Measurements from ENCODE around the gene EPB42. TPM values are rescaled to one million over a fixed set of nuclear protein-coding genes. Genes with fewer than 3 reads are reported as not detected.

EPB42 gene
- total RNA-seq, 1 experiment from 2014 or later: not detected

DNA sequence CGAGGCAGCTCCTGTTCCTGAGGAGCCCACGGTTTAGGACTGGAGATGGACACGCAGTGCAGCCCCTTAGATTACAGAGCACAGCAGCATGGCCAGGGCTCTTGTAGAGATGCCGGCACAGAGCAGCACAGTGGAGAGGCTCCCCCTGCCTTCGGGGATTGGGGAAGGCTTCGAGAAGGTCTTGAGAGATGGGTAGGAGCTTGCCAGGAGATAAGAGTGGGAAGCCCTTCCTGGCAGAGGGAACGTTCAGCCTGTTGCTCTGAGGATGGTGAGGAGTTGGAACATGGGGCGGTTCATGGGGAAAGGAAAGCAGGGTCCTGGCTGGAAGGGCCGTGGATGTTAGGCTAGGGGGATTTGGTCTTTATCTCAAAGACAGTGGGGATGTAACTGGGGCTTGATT lies 10.0 kb downstream of the EPB42 start (continued):
- TF ChIP-seq, protein P1, sequence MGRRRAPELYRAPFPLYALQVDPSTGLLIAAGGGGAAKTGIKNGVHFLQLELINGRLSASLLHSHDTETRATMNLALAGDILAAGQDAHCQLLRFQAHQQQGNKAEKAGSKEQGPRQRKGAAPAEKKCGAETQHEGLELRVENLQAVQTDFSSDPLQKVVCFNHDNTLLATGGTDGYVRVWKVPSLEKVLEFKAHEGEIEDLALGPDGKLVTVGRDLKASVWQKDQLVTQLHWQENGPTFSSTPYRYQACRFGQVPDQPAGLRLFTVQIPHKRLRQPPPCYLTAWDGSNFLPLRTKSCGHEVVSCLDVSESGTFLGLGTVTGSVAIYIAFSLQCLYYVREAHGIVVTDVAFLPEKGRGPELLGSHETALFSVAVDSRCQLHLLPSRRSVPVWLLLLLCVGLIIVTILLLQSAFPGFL (CRISPR knock-in tag; IDR thresholded peaks at IDR 0.05; ENCODE audit: borderline replicate concordance): no peak
- no peak for TF ChIP-seq NFE2L1 (CRISPR knock-in tag; IDR thresholded peaks at IDR 0.05)
- TF ChIP-seq, protein P2, sequence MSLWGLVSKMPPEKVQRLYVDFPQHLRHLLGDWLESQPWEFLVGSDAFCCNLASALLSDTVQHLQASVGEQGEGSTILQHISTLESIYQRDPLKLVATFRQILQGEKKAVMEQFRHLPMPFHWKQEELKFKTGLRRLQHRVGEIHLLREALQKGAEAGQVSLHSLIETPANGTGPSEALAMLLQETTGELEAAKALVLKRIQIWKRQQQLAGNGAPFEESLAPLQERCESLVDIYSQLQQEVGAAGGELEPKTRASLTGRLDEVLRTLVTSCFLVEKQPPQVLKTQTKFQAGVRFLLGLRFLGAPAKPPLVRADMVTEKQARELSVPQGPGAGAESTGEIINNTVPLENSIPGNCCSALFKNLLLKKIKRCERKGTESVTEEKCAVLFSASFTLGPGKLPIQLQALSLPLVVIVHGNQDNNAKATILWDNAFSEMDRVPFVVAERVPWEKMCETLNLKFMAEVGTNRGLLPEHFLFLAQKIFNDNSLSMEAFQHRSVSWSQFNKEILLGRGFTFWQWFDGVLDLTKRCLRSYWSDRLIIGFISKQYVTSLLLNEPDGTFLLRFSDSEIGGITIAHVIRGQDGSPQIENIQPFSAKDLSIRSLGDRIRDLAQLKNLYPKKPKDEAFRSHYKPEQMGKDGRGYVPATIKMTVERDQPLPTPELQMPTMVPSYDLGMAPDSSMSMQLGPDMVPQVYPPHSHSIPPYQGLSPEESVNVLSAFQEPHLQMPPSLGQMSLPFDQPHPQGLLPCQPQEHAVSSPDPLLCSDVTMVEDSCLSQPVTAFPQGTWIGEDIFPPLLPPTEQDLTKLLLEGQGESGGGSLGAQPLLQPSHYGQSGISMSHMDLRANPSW (CRISPR knock-in tag; conservative IDR thresholded peaks at IDR 0.05; ENCODE audit: low read depth): no peak

DNA sequence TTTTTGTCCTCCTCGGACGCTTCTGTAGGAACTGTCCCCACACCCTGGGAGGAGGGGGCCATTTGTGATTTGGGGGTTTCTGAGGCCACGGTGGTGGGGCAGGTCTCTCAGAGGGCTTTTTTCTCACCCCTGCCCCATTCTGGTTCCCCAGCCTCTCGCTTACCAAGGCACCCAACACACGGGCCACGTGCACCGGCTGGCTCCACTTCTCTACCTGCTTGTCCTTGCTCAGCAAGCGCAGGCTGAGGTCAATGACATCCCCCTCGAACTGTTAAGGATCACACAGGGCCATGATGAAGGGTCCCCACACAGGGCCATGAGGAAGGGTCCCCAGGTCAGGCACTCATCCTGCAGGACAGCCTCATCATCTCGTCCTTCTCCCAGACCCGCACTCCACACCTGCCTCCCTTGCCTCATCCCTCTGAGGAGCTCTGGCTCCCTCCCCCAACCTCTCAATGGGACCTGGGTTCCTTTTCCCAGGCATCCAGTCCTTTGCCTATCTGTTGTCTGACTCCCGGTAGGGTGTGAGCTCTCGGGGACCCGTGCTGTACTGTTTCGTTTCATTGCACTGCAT lies 10.6 kb downstream of the EPB42 start:
- Mint-ChIP-seq H3K4me3 (no peak overlapping the region), H3K27me3 (ENCODE audit: low read depth) (no peaks in the 10 kb centered on the region), H3K9me3 (no peaks in the 10 kb centered on the region), H3K36me3 (no peaks in the 10 kb centered on the region), H3K27ac (no peak overlapping the region), H3K4me1 (peaks cover 13% of the 10 kb centered on the region)
- ChIA-PET CTCF (interaction anchor here (0.9 to 6.4 kb wide), 8 partner anchors 9 to 76 kb away, joined by 3 to 84 read pairs (median 9); no protein-coding TSS in a partner anchor), POLR2A (interaction anchor here (0.8 kb wide), 1 partner anchor 9 kb away, joined by 3 read pairs; no protein-coding TSS in a partner anchor)
- ATAC-seq: no peak
- TF ChIP-seq, protein P3, sequence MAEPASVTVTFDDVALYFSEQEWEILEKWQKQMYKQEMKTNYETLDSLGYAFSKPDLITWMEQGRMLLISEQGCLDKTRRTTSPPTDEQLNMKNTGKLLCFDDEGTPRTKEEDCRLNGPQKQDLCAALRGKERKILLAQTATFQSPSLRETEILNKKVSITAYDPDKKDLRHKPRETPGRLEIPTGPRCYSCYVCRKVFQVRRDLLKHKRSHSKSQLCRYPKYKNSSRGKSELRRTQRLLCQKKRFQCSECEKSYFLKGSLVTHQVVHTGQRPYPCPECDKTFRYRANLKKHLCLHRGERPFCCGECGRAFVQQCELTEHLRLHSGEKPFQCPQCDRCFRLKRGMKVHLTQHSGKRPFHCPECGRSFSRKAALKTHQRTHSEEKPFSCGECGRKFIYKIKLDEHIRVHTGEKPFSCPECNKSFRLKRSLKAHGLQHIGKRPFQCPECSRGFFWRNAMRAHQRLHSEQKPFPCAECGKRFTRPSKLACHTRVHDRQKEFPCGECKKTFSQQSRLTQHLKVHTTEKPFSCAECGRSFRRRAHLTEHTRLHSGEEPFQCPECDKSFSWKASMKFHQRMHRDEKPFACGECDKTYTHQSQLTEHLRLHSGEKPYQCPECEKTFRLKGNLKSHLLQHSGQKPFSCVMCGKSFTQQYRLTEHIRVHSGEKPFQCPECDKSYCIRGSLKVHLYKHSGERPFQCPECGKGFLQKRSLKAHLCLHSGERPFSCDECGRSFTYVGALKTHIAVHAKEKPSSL (CRISPR knock-in tag; conservative IDR thresholded peaks at IDR 0.05): no peak
- TF ChIP-seq TCF7 (CRISPR knock-in tag; IDR thresholded peaks at IDR 0.05; ENCODE audit: low read depth) (no peak), IRF2 (CRISPR knock-in tag; IDR thresholded peaks at IDR 0.05; ENCODE audit: borderline replicate concordance, low read depth) (no peak), PRRX2 (CRISPR knock-in tag; IDR thresholded peaks at IDR 0.05) (no peak), SMAD3 (CRISPR knock-in tag; IDR thresholded peaks at IDR 0.05; ENCODE audit: borderline replicate concordance) (no peak), ZNF317 (CRISPR knock-in tag; IDR thresholded peaks at IDR 0.05; ENCODE audit: borderline replicate concordance, low read depth) (no peak), EMX1 (CRISPR knock-in tag; IDR thresholded peaks at IDR 0.05) (no peak), JUN (CRISPR knock-in tag; IDR thresholded peaks at IDR 0.05) (no peak), GTF2I (CRISPR knock-in tag; conservative IDR thresholded peaks at IDR 0.05) (no peak), ZBTB21 (CRISPR knock-in tag; IDR thresholded peaks at IDR 0.05; ENCODE audit: borderline replicate concordance) (no peak), MXD4 (CRISPR knock-in tag; IDR thresholded peaks at IDR 0.05; ENCODE audit: borderline replicate concordance) (no peak), FOXP1 (CRISPR knock-in tag; IDR thresholded peaks at IDR 0.05; ENCODE audit: borderline replicate concordance) (no peak)
- TF ChIP-seq, protein P4, sequence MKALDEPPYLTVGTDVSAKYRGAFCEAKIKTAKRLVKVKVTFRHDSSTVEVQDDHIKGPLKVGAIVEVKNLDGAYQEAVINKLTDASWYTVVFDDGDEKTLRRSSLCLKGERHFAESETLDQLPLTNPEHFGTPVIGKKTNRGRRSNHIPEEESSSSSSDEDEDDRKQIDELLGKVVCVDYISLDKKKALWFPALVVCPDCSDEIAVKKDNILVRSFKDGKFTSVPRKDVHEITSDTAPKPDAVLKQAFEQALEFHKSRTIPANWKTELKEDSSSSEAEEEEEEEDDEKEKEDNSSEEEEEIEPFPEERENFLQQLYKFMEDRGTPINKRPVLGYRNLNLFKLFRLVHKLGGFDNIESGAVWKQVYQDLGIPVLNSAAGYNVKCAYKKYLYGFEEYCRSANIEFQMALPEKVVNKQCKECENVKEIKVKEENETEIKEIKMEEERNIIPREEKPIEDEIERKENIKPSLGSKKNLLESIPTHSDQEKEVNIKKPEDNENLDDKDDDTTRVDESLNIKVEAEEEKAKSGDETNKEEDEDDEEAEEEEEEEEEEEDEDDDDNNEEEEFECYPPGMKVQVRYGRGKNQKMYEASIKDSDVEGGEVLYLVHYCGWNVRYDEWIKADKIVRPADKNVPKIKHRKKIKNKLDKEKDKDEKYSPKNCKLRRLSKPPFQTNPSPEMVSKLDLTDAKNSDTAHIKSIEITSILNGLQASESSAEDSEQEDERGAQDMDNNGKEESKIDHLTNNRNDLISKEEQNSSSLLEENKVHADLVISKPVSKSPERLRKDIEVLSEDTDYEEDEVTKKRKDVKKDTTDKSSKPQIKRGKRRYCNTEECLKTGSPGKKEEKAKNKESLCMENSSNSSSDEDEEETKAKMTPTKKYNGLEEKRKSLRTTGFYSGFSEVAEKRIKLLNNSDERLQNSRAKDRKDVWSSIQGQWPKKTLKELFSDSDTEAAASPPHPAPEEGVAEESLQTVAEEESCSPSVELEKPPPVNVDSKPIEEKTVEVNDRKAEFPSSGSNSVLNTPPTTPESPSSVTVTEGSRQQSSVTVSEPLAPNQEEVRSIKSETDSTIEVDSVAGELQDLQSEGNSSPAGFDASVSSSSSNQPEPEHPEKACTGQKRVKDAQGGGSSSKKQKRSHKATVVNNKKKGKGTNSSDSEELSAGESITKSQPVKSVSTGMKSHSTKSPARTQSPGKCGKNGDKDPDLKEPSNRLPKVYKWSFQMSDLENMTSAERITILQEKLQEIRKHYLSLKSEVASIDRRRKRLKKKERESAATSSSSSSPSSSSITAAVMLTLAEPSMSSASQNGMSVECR (CRISPR knock-in tag; IDR thresholded peaks at IDR 0.05; ENCODE audit: borderline replicate concordance): no peak
- TF ChIP-seq, protein P5, sequence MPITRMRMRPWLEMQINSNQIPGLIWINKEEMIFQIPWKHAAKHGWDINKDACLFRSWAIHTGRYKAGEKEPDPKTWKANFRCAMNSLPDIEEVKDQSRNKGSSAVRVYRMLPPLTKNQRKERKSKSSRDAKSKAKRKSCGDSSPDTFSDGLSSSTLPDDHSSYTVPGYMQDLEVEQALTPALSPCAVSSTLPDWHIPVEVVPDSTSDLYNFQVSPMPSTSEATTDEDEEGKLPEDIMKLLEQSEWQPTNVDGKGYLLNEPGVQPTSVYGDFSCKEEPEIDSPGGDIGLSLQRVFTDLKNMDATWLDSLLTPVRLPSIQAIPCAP (CRISPR knock-in tag; IDR thresholded peaks at IDR 0.05): no peak
- TF ChIP-seq, protein P6, sequence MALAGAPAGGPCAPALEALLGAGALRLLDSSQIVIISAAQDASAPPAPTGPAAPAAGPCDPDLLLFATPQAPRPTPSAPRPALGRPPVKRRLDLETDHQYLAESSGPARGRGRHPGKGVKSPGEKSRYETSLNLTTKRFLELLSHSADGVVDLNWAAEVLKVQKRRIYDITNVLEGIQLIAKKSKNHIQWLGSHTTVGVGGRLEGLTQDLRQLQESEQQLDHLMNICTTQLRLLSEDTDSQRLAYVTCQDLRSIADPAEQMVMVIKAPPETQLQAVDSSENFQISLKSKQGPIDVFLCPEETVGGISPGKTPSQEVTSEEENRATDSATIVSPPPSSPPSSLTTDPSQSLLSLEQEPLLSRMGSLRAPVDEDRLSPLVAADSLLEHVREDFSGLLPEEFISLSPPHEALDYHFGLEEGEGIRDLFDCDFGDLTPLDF (CRISPR knock-in tag; IDR thresholded peaks at IDR 0.05): no peak
- TF ChIP-seq, protein P7, sequence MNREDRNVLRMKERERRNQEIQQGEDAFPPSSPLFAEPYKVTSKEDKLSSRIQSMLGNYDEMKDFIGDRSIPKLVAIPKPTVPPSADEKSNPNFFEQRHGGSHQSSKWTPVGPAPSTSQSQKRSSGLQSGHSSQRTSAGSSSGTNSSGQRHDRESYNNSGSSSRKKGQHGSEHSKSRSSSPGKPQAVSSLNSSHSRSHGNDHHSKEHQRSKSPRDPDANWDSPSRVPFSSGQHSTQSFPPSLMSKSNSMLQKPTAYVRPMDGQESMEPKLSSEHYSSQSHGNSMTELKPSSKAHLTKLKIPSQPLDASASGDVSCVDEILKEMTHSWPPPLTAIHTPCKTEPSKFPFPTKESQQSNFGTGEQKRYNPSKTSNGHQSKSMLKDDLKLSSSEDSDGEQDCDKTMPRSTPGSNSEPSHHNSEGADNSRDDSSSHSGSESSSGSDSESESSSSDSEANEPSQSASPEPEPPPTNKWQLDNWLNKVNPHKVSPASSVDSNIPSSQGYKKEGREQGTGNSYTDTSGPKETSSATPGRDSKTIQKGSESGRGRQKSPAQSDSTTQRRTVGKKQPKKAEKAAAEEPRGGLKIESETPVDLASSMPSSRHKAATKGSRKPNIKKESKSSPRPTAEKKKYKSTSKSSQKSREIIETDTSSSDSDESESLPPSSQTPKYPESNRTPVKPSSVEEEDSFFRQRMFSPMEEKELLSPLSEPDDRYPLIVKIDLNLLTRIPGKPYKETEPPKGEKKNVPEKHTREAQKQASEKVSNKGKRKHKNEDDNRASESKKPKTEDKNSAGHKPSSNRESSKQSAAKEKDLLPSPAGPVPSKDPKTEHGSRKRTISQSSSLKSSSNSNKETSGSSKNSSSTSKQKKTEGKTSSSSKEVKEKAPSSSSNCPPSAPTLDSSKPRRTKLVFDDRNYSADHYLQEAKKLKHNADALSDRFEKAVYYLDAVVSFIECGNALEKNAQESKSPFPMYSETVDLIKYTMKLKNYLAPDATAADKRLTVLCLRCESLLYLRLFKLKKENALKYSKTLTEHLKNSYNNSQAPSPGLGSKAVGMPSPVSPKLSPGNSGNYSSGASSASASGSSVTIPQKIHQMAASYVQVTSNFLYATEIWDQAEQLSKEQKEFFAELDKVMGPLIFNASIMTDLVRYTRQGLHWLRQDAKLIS (CRISPR knock-in tag; IDR thresholded peaks at IDR 0.05; ENCODE audit: borderline replicate concordance): no peak
- DNase-seq (ENCODE audit: low spot score): no peak
